Pancreas (tissue), 10 donors: ENCODE results near the gene PPP2R2D. TPM values are rescaled to one million over a fixed set of nuclear protein-coding genes. Genes with fewer than 3 reads are reported as not detected.

Source experiments
- ATAC-seq, 4 donors: fragments of 200-7000 bp; cut with Tn5 transposase; one replicate each; pipeline versions ENCODE4 v1.8.0 to v1.9.1; 2020; ENCODE audit warnings: mild to moderate bottlenecking in 4 of 4, moderate library complexity in 4 of 4
- DNase-seq, 6 donors: peaks; one replicate each; pipeline ENCODE4 v3.0.0-alpha.2; 2020
- FAIRE-seq: peaks from 2 replicates; lab custom pipeline; 2012; peaks lifted over from hg19 to GRCh38; lab: Jason Lieb, UNC
- H3K27ac ChIP-seq, 4 donors: fragments of 200-600 bp; sonication (generic); 1 replicate in 3 of 4; 2 replicates in 1 of 4; pipeline versions ENCODE4 v1.5.0 to v1.8.0; 2020
- H3K27me3 ChIP-seq, 4 donors: fragments of 200-600 bp; one replicate each; pipeline ENCODE4 v1.8.0; 2021
- H3K36me3 ChIP-seq, 3 donors: fragments of 200-600 bp; sonication (generic) in 1 of 3; one replicate each; pipeline versions ENCODE4 v1.5.0 to v1.8.0; 2020 to 2021
- H3K4me1 ChIP-seq, 3 donors: fragments of 200-600 bp; one replicate each; pipeline ENCODE4 v1.8.0; 2021
- H3K4me3 ChIP-seq, 4 donors: fragments of 200-600 bp; sonication (generic) in 2 of 4; one replicate each; pipeline versions ENCODE4 v1.5.0 to v1.8.0; 2020 to 2021
- H3K9me3 ChIP-seq, 4 donors: fragments of 200-600 bp; one replicate each; pipeline ENCODE4 v1.8.0; 2021
- WGBS, 2 donors: extraction: QIAGEN DNeasy Blood & Tissue Kit; methylation state at CpG; one replicate each; pipeline ENCODE4 v1.1.7; 2013; 5-methylcytosine and 5-hydroxymethylcytosine counted together
- intact Hi-C, 3 donors: fragments of 100-400 bp; cut with DNase I; formaldehyde crosslinking; loops; one replicate each; pipeline versions ENCODE4 v1.11.1 to v1.14.2; 2022
- polyA plus RNA-seq, 2 donors: library from polyadenylated mRNA; stranded (reverse); fragments of 200-250 nt; gene quantifications; one replicate each; pipeline ENCODE4 v1.2.3, GENCODE V29; 2013
- total RNA-seq, 6 donors: library from RNA; stranded (reverse); fragmentation: NEBNext Ultra II Directional in 4 of 6; extraction: Animal tissue kit (Norgen Biotek cat#: 25700) in 4 of 6; gene quantifications; one replicate each; pipeline versions ENCODE4 v1.2.1 to v1.2.4, GENCODE V29; 2021 to 2023
- TF ChIP-seq, protein P1 (sequence below), 4 donors: fragments of 200-600 bp; sonication (generic) in 3 of 4; IDR thresholded peaks; one replicate each; pipeline versions ENCODE4 v1.5.0 to v1.8.0; 2021; ENCODE audit warnings: antibody characterized with exemption in 4 of 4
- donor health status: healthy with polysubstance abuse.
- donor health status: DM: no; HTN: no; CAD: no; lungs with moderate emphysema.
- donor health status: DM: no; HTN: no; CAD: no.
- donor health status: control.
- donor health status: control.
- donor health status: Bipolar disorder and iron deficiency.
- donor health status: DM: yes; HTN: yes; CAD: no.
- donor health status: DM: no; HTN: no; CAD: no.
- donor health status: DM: no; HTN: no; CAD: no.
- donor health status: DM: yes; HTN: yes; CAD: no.

PPP2R2D gene
- total and polyA plus RNA-seq, 8 donors = 25.5 to 87.7 (median 35.3) TPM

DNA sequence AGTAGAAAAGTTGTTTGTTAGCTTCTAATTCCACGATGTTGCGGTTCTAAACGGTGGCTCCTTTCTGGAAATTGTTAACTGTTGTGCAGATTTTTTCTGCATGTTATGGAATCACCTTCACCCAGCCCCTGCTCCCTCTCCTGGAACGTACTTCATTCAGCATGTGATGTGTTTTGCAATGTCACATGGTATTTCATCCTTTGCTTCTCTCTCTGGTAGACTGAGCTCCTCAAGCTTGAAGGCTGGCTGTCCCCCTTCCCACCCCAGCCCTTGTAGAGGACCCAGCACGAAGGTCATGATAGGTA lies 4.4 kb downstream of the PPP2R2D start:
- no peaks in the 10 kb centered on the region for H3K9me3 ChIP-seq
- H3K4me1 ChIP-seq = peaks cover 0 to 45% (median 25%) of the 10 kb centered on the region in 3 donors
- DNase-seq (no peak), ATAC-seq (no peak), FAIRE-seq (no peak)
- intact Hi-C loops = no loop called here
- peak overlapping the region in 1 of 4 donors; percentile 97 for H3K4me3 ChIP-seq
- no peaks in the 10 kb centered on the region for H3K27me3 ChIP-seq
- TF ChIP-seq, protein P1, sequence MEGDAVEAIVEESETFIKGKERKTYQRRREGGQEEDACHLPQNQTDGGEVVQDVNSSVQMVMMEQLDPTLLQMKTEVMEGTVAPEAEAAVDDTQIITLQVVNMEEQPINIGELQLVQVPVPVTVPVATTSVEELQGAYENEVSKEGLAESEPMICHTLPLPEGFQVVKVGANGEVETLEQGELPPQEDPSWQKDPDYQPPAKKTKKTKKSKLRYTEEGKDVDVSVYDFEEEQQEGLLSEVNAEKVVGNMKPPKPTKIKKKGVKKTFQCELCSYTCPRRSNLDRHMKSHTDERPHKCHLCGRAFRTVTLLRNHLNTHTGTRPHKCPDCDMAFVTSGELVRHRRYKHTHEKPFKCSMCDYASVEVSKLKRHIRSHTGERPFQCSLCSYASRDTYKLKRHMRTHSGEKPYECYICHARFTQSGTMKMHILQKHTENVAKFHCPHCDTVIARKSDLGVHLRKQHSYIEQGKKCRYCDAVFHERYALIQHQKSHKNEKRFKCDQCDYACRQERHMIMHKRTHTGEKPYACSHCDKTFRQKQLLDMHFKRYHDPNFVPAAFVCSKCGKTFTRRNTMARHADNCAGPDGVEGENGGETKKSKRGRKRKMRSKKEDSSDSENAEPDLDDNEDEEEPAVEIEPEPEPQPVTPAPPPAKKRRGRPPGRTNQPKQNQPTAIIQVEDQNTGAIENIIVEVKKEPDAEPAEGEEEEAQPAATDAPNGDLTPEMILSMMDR (IDR thresholded peaks at IDR 0.05) = no peak
- H3K36me3 ChIP-seq = peaks cover 0 to 11% (median 0%) of the 10 kb centered on the region in 3 donors
- 59 to 61% methylated on average over 5 of the region's 5 CpGs for WGBS, 2 donors
- no peak overlapping the region for H3K27ac ChIP-seq

DNA sequence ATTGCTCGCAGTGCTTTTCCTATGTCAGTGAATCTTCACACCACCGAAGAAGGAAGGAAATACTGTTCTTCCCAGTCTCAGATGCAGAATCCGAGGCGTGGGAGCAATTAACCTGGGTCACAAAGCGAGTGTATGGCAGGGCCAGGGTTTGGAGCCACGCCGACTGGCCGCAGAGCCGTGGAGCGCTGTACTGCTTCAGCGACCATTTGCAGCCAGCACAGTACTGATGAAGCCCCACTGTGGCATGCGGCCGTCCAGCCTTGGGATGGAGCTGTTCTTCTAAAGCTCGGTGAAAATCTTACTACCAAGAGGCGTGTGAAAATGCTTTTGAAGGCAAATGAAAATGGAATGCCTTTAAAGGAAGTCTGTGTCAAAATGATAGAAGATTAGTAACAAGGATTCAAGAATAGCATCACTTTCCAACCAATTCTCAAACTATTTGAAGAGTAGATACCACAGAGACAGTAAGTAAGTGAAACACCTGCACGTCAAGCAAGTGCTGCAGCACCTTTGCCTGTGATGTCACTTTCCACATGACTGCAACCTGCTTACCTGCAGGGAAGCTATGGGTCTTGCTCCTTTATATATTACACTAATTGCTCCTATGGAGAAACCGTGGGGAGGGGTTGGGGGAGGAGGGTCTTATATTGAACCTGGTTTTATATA lies 4.9 kb downstream of the PPP2R2D start:
- no peaks in the 10 kb centered on the region for H3K27me3 ChIP-seq
- FAIRE-seq (no peak), DNase-seq (peak in 1 of 6 donors; percentile 58), ATAC-seq (no peak)
- H3K27ac ChIP-seq = peak overlapping the region in 1 of 4 donors; percentile 2
- 71% methylated on average over 17 of the region's 17 CpGs for WGBS, 2 donors
- peak overlapping the region in 1 of 4 donors; percentile 97 for H3K4me3 ChIP-seq
- intact Hi-C loops = no loop called here
- TF ChIP-seq, protein P1 (IDR thresholded peaks at IDR 0.05) = no peak
- peaks cover 0 to 13% (median 0%) of the 10 kb centered on the region in 3 donors for H3K36me3 ChIP-seq
- H3K9me3 ChIP-seq = no peaks in the 10 kb centered on the region
- peaks cover 0 to 45% (median 25%) of the 10 kb centered on the region in 3 donors for H3K4me1 ChIP-seq

DNA sequence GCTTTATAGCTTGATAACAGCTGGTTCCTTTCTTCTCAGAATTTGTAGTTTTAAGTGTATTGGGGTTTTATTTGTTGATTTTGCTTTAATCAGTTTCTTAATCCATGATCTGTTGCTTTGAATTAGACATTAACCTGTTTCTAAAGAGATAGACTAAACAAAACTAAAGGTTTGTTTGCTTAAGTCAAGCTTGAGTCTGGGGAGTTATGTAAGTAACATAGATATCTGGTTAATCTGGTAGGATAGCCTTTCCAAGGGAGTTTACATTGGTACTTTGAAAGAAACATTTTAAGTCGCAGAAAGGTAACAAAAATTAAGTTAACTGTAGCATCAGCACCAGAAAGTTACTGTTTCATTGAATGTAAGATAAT lies 5.4 kb downstream of the PPP2R2D start:
- FAIRE-seq (no peak), DNase-seq (no peak), ATAC-seq (peak in 1 of 4 donors; percentile 43)
- H3K36me3 ChIP-seq = peaks cover 0 to 13% (median 0%) of the 10 kb centered on the region in 3 donors
- 13 to 29% methylated on average over 1 of the region's 1 CpG for WGBS, 2 donors
- intact Hi-C loops = no loop called here
- no peaks in the 10 kb centered on the region for H3K9me3 ChIP-seq
- H3K27ac ChIP-seq = peak overlapping the region in 1 of 4 donors; percentile 2
- no peaks in the 10 kb centered on the region for H3K27me3 ChIP-seq
- H3K4me3 ChIP-seq = peak overlapping the region in 1 of 4 donors; percentile 97
- peaks cover 0 to 45% (median 25%) of the 10 kb centered on the region in 3 donors for H3K4me1 ChIP-seq
- TF ChIP-seq, protein P1 (IDR thresholded peaks at IDR 0.05) = no peak

DNA sequence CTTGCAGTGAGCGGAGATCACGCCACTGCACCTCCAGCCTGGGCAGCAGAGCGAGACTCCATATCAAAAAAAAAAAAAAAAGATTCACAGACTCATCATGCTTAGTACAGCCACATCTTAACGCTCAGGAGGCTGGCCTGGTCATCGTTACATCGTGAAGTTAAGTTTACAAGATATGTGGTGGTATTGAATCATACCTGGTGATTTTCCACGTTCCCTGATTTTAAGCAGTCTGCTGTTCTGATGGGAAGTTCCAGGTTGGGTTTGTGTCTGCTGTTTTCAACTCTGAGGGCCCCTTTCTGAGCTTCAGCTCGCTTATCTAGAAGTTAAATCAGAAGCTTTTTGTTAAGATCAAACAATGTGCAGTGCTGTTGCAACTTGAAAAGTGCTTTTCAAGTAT lies 6.9 kb downstream of the PPP2R2D start:
- Histone ChIP-seq H3K36me3 (peaks cover 0 to 18% (median 0%) of the 10 kb centered on the region in 3 donors), H3K4me3 (no peak overlapping the region), H3K27me3 (no peaks in the 10 kb centered on the region), H3K4me1 (peaks cover 0 to 42% (median 25%) of the 10 kb centered on the region in 3 donors), H3K27ac (no peak overlapping the region), H3K9me3 (no peaks in the 10 kb centered on the region)
- FAIRE-seq = no peak
- WGBS, 2 donors = 90 to 92% methylated on average over 8 of the region's 8 CpGs
- no peak for ATAC-seq
- intact Hi-C loops = no loop called here
- TF ChIP-seq, protein P1 (IDR thresholded peaks at IDR 0.05) = no peak
- DNase-seq = no peak

DNA sequence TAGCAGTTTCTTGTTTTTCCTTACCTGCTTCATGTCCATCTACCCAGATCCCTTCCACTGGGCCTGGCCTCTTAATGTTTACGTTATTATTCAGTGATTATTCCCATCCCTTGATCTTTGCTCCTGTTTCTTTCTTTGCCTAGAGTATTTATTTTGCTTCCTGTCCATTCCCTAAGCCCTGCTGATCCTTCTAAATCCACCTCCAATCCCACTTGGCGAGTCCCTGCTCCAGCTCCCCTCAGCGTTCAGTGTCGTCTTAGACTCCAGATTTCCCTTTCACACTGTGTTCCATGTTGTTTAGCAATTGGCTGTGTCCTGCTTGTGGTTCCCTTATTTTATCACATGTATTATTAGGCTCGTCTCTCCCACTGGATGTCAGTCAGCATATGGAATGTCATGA lies 7.3 kb downstream of the PPP2R2D start:
- Histone ChIP-seq H3K4me1 (peaks cover 0 to 38% (median 25%) of the 10 kb centered on the region in 3 donors), H3K9me3 (no peaks in the 10 kb centered on the region), H3K27me3 (no peaks in the 10 kb centered on the region), H3K4me3 (no peak overlapping the region), H3K36me3 (peaks cover 0 to 23% (median 0%) of the 10 kb centered on the region in 3 donors), H3K27ac (no peak overlapping the region)
- intact Hi-C loops = no loop called here
- 80 to 83% methylated on average over 5 of the region's 5 CpGs for WGBS, 2 donors
- no peak for FAIRE-seq
- DNase-seq = peak in 1 of 6 donors; percentile 0
- ATAC-seq = no peak
- TF ChIP-seq, protein P1 (IDR thresholded peaks at IDR 0.05) = no peak
